ENCODE measurements around the gene CHMP5.
A peak's percentile ranks its signal among the peaks of the same experiment; 100 is the strongest.

The CHMP5 gene

DNA sequence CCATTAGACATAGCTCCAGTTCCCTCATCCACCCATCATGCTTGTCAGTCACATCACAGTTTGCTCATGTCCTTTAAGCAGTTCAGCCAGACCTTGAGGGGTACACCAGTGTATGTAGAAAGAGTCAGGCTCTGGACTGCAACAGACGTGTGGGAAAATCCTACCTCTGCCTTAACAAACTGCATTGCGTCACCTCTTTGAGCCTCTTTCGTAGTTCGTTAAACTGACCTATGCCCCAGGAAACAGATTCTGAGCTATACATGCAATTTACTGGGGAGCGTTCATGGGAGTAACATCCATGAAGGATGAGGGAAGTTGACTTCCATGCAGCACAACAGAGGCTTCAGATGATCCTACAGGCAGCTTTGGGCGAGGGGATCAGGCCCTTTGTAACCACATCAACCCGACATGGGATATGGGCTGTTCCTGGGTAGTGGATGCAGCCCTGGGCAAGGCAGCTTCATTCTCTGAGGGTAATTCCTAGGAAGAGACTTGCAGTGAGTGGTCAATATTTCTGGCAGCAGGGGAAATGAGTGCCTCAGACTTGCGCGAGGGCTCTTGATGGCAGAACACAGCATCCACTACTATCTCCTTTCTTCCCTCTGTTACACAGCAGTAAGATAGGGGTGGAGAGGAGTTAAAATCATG is 20.6 kb upstream of the CHMP5 start:
- no peak for DNase-seq

DNA sequence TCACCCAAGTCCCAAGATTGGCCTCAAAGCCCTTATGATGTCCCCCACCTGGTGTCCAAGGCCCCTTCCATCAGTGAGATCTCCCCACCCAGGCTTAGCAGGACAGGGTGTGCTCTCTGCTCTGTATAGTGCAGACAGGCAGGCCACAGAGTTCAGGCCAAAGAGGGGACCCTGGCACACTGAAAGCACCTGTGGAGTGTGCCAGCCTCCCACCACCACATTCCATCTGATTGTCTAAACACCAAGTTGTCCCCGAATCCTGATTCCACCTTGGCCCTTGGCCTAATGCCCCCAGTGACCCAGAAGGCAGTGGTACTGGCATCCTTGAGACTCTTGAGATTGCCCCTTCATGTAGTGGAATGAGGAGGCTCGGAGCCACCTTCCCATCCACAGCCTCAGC is 19.5 kb upstream of the CHMP5 start:
- DNase-seq: no peak

DNA sequence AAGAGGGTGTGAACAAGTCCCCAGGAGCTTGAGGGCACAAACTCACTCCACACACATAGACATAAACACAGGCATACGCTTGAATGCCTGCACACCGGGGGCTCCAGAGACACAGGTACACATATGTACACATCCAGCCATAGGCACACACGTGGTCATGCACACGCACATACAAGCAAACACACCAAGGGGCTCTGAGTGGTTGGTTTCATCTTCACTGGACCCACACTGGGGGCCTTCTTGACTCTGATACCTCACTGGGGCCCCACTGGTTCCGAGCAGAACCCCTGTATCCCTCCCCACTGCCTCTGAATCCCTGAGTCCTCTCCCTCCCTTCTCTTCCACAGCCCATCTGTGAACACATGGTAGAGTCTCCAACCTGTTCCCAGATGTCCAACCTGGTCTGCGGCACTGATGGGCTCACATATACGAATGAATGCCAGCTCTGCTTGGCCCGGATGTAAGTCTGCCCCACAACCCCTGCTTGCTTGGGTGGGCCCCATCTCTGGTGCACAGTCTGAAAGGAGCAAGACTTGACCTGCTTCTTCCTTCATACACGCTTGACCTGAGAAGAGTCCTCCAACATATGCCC is 18.5 kb upstream of the CHMP5 start:
- no peak for DNase-seq

DNA sequence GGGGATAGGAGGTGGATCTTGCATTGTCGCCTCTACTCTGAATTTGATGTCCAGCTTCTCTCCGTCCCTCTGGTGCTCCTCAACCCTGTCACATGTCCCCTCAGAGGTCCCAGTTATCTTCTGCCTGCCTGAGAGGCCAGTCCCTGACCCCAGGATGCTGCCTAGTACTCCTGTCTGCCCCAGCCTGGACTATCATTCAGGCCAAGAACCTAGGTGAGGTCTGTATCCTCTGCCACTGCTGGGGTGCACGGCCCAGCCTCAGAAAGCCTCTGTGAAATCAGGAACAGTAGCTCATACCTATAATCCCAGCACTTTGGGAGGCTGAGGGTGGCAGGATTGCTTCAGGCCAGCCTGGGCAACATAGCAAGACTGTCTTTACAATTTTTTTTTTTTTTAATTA is 16.2 kb upstream of the CHMP5 start:
- DNase-seq: no peak

DNA sequence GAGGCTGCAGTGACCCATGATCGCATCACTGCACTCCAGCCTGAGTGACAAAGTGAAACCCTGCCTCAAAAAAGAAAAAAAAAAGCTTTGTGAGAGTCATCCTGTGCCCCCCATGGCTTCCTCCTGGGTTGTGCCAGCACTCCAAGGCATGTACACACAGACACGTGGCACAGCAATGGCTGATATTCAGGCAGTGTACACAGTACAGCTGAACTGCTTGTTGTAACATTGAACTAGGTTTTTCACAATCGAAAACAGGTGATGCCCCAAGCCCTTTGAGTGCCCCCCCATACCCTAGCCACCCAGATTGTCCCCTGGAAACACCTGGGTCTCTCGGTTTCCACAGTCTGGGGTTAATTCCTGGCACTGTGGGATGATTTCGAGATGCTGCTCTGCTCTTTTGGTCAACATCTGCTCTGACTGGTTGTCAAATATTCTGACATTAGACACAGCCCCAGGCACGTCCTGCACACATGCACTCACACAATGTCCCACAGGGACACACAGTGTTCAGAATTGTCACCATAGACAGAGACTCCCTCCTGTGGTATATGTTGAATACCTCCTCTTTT is 15.7 kb upstream of the CHMP5 start:
- DNase-seq: no peak

DNA sequence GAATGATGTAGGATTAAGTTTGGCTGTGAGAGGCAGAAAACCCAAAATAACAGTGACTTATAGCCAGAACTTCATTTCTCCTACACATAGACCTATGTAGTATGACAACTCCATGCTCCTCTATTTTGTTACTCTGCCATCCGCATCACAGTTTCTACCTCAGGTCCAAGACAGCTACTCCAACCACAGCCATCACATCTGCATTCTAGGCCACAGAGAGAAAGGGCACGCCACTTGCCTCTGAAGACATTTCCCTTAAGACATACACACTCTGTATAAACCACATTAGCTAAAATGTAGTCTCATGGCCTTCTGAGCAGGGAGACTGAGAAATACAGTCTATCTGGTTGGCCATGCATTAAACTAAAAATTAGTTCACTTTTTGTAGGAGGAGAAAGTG is 14.9 kb upstream of the CHMP5 start:
- DNase-seq: no peak

DNA sequence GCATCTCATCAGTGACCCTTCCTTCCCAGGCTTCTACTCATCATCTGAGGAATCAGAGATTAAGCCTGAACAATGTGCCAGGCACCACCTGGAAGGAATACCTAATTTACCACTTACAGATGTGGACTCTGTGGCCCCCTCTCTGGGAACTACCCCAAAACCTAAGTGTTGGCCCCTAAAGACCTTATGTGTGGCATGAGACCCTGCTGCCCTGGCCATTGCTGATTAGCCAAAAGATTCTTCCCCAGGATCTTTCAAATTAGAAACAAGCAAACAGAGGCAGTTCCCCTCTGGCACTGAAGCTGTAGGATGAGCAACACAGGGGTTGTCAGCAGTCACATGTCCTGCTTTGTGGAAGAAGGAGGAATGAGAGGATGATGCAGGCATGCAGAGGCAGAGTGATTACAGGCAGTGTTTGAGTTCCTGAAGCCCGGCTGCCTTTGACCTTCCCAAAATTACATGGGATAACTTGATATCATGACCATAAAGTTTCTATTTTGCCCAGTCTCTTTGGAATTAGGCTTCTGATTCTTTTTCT is 14.3 kb upstream of the CHMP5 start:
- no peak for DNase-seq

DNA sequence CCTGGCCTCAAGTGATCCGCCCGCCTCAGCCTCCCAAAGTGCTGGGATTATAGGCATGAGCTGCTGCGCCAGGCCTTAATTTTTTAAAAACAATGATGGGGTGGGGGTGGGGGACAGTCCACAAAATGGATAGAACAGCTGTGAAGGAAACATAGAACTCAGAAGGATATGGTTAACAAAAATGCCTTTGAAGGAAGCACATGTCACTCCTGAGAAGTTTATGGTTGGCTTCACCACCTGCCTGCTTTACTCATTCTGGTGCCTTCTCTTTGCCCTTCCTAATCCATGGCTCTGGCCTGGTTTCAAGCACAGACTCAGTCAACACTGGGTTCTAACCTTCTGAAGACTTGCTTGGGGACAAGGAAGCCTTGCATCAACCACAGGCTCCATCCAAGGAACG is 10.6 kb upstream of the CHMP5 start:
- no peak for DNase-seq

DNA sequence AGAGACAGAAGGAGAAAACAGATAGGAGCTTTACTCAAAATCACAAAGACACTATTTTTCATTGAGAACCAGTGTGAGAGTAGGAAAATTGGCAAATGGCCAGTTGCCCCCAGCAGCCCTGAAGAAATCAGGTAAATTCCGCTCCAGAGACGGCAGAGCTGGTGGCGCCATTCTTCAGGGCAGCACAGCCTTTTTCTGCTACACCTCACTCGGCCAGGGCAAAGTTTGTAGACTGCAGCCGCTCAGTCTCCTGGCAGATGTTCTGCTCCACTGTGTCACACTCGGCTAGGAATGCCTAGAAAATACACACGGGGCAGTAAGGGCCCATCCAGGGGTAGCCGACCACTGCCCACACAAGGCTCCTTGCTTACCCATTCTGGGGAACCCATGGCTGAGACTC is 9.8 kb upstream of the CHMP5 start:
- no peak for DNase-seq

DNA sequence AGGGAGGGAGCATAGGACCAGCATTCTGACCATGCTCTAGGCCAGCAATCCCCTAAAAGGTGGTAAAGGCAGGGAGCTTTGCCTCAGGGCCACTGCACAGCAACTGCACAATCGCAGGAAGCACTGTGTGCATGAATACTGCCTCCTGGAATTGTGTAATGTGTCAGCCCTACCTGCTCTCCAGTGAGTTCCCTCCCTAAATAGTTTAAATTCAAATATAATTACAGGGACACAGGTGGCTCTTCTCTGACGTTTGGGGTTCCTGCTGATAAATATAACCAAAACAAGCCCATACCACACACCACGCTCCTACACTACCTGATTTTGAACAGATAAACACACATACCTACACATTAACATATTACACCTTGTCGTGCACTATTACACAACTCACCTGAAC is 9.4 kb upstream of the CHMP5 start:
- DNase-seq: no peak

DNA sequence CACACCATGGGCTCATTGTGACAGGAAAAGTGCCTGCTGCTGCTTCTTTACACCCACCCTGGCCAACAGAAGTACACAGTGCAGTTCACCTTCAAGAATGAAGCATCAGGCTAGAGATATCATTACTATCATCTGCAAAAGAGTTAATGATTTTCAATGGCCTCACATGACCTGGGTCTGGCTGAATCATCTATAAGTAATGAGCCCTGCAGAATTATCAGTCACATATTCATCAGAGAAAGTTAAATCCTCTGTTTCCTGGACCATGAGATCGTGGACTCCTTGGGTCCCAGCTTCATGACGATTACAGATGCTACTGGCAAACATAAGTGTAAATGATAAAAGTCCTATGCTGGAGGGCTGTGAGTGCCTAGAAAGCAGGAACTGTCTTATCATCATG is 8.6 kb upstream of the CHMP5 start:
- no peak for DNase-seq

DNA sequence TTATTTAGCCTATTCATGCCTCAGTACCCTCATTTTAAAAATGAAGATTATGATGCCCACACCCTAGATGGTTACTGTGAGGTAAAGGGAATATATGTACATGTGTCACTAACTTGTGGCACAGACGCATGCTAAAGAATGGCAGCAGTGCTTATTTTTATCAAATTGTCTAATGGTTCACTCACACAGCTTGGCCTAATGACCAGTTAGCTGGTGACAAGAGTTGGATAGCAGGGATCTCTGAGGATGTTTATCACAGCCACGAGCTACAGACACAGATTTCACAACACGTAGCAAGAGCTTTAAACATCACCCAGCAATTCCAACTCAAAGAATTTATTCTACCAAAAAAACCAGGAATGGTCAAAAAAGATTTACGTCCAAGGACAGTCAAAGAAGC is 7.6 kb upstream of the CHMP5 start:
- no peak for DNase-seq

DNA sequence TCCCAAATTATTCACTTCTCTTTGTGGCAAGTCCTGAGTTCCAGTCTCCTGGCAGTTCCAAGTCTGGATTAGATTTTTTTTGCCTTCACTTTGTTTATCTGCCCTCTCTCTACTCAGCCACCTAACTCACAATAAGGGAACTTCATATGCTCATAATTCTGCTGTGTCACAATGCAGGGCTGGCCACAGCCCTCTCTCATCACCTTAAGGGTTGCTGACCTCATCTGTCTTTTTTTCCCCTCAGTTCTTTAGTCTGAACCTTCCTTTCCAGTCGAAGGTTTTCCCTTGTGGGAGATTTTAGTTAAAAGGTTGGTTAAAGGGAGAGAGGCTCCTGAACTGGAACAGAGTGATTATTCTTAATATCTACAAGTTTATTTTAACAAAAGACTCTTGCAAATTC is 4.5 kb upstream of the CHMP5 start:
- no peak for DNase-seq

DNA sequence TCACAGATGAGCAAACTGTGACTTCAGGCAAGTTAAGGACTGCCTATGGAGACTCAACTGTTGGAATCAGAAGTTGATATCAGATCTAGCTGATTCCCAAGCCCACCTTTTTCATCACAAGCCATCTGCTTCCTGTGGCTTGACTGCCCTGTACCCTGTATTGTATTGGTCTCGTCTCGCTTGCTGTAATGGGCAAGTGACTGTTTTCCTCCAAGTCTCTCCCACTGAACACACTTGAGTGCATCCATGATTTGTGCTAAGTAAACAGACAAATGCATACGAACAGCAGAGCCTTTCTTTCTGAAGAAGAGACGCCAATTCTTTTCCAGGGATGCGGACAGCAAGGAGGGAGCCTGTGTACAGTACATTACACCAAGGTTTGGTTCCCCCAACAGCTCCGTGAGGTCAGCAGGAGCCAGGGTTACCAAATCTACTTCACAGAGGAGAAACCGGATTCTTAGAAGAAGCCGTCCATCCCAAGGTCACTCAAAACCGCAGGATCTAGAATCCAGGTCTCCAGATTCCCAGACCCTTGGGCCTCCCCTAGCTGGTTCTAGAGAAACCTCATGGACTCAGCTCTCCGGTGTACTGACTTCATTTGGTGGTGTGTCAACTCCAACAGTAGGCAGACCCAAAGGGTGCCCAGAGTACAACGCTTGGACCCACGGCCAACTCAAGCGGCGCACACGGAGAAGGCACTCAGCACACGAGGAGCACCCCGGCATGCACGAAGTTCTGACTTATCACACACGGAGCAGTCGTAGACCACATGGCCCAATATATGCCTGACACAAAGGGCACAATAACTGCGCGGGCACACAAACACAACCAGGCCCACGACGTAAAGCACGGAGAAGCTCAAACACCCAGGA is 1.5 kb upstream of the CHMP5 start:
- peak; percentile 30 for DNase-seq

DNA sequence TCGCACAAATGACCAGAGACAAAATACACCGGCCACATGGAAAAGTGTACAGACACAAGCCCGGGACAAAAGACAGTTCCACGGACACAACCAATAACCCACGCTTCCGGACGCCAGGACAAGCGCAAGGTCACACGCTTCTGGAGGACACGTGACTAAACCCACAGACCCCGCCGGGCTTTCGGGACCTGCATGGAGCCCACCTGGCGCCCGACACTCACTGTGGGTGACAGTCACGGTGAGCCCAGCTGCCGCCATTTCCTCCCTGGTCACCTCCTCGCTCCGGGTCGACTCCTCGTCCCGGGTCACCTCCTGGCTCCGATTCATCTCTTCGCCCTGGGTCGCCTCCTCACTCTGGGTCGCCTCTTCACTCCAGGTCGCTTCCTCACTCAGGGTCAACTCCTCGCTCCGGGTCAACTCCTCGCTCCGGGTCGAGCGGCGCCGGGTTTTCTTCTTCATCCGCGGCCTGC is 811 bp upstream of the CHMP5 start:
- DNase-seq: peak; percentile 58

DNA sequence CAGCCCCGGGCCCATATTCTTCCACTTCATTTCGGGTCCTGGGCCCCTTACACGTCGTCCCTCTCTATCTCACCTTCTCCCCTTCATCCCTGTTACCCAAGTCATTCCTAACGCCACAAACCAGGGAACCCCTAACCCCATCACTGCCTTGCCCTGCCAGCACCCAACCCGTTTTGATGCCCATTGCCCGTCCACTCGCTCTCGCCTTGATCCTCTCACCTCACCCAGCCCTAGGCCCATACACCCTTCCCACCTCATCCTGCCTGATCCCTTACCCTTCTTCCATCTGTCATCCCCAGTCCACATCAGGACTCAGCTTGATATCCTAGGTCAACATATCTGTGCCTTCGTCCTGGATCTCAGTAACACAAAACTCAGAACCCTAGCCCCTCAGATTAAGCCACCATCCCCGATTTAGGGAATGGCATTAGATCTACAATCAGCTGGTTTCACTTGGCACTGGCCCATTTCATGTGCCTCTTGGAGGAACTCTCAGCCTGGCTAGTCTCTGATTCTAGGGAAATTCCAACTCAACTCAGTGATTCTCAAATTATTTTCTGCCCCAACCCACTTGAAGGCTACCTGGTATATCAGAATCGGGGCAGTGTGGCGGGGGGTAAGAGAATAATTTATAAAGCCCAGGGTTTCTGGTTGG is 489 bp downstream of the CHMP5 start:
- no peak for DNase-seq

DNA sequence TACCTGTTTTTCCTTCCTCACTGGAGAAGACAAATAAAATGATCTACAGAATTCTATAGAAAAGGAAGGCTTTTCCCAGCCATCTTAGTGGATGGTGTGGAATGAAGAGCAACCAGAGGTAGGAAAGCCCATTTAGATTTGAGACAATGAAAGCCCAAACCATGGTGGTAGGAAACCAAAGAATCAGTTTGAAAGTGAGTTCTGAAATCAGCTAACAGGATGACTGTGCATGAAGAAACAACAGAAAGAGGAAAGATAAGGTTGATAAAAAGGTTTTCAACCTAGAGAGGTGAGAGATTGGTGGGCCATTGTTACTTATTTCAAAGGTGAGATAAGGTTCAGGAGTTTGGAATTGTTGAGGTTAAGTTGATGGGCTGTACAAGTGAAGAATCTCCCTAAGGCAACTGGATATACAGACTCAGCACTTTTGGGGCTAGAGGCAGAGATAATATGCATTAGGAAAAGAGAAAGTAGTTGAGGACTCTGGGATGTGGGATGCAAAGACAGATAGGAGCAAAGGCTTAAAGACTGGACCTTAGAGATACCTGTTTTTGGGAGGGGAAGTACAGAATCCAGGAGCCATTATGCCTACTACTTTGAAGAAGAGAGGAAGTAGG is 2.4 kb downstream of the CHMP5 start:
- peak; percentile 69 for DNase-seq

DNA sequence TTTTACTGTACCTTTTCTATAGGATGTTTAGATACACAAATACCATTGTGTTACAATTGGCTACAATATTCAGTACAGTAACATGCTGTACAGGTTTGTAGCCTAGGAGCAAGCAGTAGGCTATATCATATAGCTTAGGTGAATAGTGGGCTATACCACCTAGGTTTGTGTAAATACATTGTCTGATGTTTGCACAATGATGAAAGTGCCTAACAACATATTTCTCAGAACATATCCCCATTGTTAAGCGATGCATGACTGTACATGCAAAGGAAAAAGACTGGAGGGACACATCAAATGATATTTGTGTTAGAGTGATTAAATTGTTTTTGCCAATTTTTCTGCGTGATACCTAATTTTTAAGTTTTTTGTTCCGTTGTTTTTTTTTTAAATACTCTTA is 5.3 kb downstream of the CHMP5 start:
- no peak for DNase-seq

DNA sequence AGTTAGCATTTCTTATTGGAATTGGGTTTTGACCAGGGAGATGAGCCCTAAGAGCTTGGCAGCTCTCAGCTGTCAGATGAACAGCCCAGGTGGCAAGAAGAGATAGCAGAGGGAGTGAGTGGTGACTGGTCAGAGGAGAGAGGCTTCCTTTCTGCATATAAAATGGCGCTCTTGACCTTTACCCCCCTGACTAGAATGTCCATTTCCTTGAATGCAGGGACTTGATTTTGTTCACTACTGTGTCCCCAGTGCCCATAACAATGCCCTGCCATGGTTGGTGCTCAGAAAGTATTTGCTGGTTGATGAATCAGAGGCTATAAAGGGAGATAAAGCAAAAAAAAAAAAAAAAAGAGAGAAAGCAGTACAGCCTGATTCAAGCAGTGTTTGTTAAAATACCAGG is 7.2 kb downstream of the CHMP5 start:
- DNase-seq: no peak

DNA sequence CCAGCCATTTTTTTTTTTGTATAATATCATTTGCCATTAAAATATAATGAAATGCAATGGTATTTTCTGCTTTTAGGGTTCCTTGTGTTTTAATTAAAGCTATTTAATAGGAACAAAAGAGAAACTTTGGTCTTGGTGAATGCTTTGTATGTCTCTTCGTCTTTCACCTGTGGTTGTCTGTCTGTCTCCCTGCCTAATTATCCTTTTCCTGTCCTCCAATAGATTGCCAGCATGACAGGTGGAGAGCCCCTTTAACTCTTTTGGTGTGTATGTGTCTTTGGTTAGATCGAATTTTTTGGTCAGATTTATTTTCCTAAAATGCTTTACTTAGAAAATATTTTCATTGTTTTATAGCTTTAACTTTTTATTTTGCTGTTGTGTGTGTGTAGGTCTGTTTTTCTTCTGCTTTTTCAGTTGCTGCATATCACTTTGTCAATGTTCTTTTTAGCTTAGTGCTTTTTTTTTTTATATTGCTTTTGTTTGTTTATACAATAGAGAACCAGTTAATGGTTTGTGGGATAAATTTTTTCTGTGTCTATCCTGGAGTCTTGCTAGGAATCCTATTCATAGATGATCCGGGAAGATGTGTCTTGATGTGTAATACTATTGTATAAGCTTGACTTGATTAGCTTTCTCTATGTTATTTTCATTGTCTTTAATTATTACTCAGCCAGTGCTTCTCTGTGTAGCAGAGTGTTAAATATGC is 8.6 kb downstream of the CHMP5 start:
- DNase-seq: no peak

DNA sequence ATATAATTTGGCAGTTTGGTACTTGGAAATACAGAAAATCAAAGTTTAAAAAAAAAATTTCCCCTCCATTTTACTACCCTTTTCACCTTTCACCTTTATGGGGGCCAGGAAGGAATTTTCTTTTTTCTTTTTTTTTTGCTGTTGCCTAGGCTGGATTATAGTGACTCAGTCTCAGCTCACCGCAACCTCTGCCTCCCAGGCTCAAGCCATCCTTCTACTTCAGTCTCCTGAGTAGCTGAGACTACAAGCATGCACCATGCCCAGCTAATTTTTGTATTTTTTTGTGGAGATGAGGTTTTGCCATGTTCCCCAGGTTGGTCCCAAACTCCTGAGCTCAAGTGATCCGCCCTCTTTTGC is 9.1 kb downstream of the CHMP5 start:
- no peak for DNase-seq

DNA sequence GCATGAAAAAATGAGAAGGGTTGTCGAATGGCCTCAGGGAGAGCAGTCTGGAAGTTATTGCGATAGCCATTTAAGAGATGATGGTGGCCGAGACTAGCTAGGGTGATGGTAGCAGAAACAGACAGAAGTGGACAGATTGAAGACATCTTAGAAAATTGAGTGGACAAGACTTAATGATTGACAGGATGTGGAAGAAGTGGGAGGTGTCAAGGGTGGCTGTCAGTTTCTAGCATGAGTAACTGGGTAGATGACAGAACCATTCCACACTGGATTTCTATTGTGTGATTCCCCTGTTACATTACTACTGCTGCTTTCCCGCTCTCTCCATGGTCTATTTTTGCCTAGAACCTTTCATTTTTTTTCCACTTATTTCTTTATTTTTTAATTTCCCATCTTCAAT is 12.6 kb downstream of the CHMP5 start:
- DNase-seq: no peak

All from activated CD4-positive, alpha-beta T cell treated with anti-CD3 and anti-CD28 coated beads, Interleukin-10, Interleukin-2, amounts not matched to agents 100 ng/mL and 50 ng/mL, durations not matched to agents 16 hours and 8 hours (primary cell).